GM12874 (cell line): Measurements from ENCODE around the gene DAZAP1.

Experiments used
- TF ChIP-seq, protein P1 (sequence below): IDR thresholded peaks from 2 replicates; pipeline ENCODE4 v1.5.1; 2011; ENCODE audit warnings: low read depth, mild to moderate bottlenecking, control low read depth, low read length, moderate library complexity; ENCODE audit not compliant: insufficient read depth

DAZAP1 gene

GRCh38 chr19:1481893-1482360 is 74.5 kb downstream of the DAZAP1 start:
- TF ChIP-seq, protein P1, sequence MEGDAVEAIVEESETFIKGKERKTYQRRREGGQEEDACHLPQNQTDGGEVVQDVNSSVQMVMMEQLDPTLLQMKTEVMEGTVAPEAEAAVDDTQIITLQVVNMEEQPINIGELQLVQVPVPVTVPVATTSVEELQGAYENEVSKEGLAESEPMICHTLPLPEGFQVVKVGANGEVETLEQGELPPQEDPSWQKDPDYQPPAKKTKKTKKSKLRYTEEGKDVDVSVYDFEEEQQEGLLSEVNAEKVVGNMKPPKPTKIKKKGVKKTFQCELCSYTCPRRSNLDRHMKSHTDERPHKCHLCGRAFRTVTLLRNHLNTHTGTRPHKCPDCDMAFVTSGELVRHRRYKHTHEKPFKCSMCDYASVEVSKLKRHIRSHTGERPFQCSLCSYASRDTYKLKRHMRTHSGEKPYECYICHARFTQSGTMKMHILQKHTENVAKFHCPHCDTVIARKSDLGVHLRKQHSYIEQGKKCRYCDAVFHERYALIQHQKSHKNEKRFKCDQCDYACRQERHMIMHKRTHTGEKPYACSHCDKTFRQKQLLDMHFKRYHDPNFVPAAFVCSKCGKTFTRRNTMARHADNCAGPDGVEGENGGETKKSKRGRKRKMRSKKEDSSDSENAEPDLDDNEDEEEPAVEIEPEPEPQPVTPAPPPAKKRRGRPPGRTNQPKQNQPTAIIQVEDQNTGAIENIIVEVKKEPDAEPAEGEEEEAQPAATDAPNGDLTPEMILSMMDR: no peak

DNA sequence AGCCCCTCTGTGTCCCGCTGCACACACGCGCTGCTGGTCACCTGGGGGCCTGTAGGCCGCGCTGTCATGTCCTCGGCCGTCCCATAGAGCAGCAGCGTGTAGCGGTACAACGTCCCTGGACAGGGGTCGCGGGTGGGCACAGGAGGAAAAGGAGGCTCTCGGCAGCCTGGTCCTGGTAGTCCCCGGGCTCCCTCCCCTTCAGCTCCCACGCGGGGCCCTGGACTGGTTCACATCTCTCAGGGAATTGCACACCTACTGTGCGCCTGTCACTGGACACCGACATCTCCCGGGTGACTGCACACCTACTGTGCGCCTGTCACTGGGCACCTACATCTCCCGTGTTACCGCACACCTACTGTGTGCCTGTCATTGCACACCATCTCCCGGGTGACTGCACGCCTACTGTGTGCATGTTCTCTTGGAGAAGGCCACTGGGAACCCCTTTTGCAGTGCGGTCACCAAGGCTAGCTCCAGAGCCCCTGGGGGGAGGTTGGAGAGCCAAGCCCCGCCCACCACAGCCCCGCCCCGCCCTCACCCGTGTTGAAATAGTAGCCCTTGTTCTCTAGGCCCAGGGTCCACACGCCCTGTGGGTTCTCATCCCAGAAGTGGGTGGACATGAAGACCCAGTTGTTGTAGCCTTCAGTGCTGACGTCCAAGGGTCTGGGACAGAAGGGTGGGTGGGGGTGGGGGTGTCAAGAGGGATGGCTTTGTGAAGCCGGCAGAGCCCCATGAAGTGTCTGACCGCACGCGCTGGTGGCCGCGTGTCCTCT is 75.2 kb downstream of the DAZAP1 start:
- TF ChIP-seq, protein P1: no peak

DNA sequence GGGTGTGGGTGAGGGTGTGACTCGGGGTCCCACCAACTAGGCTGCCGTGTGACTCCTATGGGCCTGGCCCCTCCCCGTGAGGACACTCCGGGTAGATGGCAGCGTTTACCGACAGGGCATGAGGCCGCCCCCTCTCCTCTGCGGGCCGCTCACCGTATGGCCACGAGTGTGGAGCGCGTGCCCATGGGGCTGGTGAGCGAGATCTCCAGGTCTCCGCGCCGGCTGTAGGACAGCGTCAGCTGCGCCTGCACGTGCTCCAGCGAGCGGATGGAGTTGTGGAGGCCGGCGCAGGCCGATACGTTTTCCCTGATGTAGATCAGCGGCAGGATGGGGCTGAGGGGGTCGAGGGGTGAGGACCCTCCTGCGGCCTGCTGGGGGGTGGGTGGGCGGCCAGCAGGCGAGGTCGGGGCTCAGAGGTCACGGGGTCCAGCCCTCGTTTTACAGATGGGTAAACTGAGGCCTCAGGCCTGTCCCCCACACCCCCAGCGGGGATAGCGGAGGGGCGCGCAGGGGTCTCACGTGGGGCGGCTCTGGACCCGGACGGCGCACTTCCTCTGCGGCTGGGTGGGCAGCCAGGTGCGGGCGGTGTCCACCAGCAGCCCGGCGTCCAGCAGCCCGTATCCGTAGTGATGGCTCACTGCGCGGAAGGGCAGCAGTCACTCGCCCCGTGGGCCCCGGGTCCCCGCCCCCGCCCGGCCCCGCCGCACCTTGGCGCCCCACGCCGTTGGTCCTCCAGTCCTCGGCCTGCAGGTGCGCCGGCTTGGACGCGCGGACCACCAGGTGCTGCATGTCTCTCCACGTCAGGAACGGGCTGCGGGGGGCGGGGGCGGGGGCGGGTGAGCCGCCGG is 76.0 kb downstream of the DAZAP1 start:
- TF ChIP-seq, protein P1: no peak

GRCh38 chr19:1483979-1484428 is 76.6 kb downstream of the DAZAP1 start:
- TF ChIP-seq, protein P1: no peak
